Left renal cortex interstitium (tissue), 4 donors: ENCODE measurements around the gene STX19. TPM values are rescaled to one million over a fixed set of nuclear protein-coding genes. Genes with fewer than 3 reads are reported as not detected.
"Not testable (repeated sequence)": the region's sequence is repeated elsewhere in the genome, so short reads cannot be mapped to it uniquely, and the experiment has no call there.

Experiments
- DNase-seq, 4 donors: peaks; one replicate each; pipeline ENCODE4 v3.0.0-alpha.2; 2013; ENCODE audit warnings: low read depth in 4 of 4, low spot score in 2 of 4, missing footprints in 1 of 4
- polyA plus RNA-seq, 4 donors: library from polyadenylated mRNA; unstranded; fragments of 120-200 nt; gene quantifications; one replicate each; pipeline ENCODE4 v1.2.1, GENCODE V29; 2013; ENCODE audit not compliant: insufficient read length in 4 of 4

Gene STX19
- polyA plus RNA-seq = under 1 TPM; 0.26 to 0.38 (median 0.35) TPM

GRCh38 chr3:94028093-94028837 is at the start of gene STX19:
TSS of gene STX19 (minus strand) at chr3:94028597. CDS start at chr3:94015269, 13,328 bp downstream.
- DNase-seq = no peak

GRCh38 chr3:94076055-94076454 is 47.7 kb upstream of the STX19 start:
- DNase-seq = no peak

GRCh38 chr3:94071713-94072284 is 43.4 kb upstream of the STX19 start:
- no peak for DNase-seq

- DNase-seq = no peak
Observed at GRCh38 chr3:94070341-94070911, 42.0 kb upstream of the STX19 start.

- DNase-seq = peak in 1 of 4 donors; percentile 2
Observed at GRCh38 chr3:94069194-94069813, 40.9 kb upstream of the STX19 start.

- DNase-seq = no peak
Observed at GRCh38 chr3:94066506-94067500, 38.4 kb upstream of the STX19 start.

- DNase-seq = no peak
Observed at GRCh38 chr3:94065819-94066480, 37.6 kb upstream of the STX19 start.

GRCh38 chr3:94065122-94065521 is 36.7 kb upstream of the STX19 start:
- no peak for DNase-seq

GRCh38 chr3:94064243-94064860 is 36.0 kb upstream of the STX19 start:
- DNase-seq = no peak

- DNase-seq = no peak
Observed at GRCh38 chr3:94063496-94064119, 35.2 kb upstream of the STX19 start.

GRCh38 chr3:94062513-94063404 is 34.4 kb upstream of the STX19 start, which contains the start of the genes DHFR2 and NSUN3:
TSS of gene DHFR2 (minus strand) at chr3:94062916. CDS start at chr3:94061511, 1,405 bp downstream.
TSS of gene NSUN3 (plus strand) at chr3:94063061. CDS start at chr3:94063127, 66 bp downstream.
- peak; percentile 88 to 97 (median 94) for DNase-seq

GRCh38 chr3:94061297-94061696 is 32.9 kb upstream of the STX19 start:
- DNase-seq = no peak

GRCh38 chr3:94050546-94050945 is 22.1 kb upstream of the STX19 start:
- no peak for DNase-seq

- no peak for DNase-seq
Observed at GRCh38 chr3:94049267-94049666, 20.9 kb upstream of the STX19 start.

- DNase-seq = no peak
Observed at GRCh38 chr3:94046533-94046932, 18.1 kb upstream of the STX19 start.

- not testable (repeated sequence) for DNase-seq
Observed at GRCh38 chr3:94044100-94044936, 15.9 kb upstream of the STX19 start.

- no peak for DNase-seq
Observed at GRCh38 chr3:94043285-94043684, 14.9 kb upstream of the STX19 start.
